H1 (cell line): ENCODE data around the gene ZXDC. TPM values are rescaled to one million over a fixed set of nuclear protein-coding genes. Genes with fewer than 3 reads are reported as not detected.

Source experiments
- BCL11A ChIP-seq, 2 experiments: IDR thresholded peaks; one replicate each; pipeline ENCODE4 v1.6.1; 2011; ENCODE audit warnings: low read depth in 2 of 2, low read length in 2 of 2, mild to moderate bottlenecking in 2 of 2
- CEBPB ChIP-seq: IDR thresholded peaks from 2 replicates; pipeline ENCODE4 v1.6.1; 2012; ENCODE audit warnings: low read depth, low read length
- FOSL1 ChIP-seq: IDR thresholded peaks from 2 replicates; pipeline ENCODE4 v1.6.1; 2011; ENCODE audit warnings: mild to moderate bottlenecking, low read depth, low read length, moderate library complexity; ENCODE audit not compliant: insufficient read depth
- JUND ChIP-seq: IDR thresholded peaks from 2 replicates; pipeline ENCODE4 v1.6.1; 2011; ENCODE audit warnings: mild to moderate bottlenecking, improper control_type of control experiment, low read length
- NANOG ChIP-seq: IDR thresholded peaks from 2 replicates; pipeline ENCODE4 v1.6.1; 2011; ENCODE audit warnings: low read length, low read depth, mild to moderate bottlenecking, inconsistent platforms; ENCODE audit not compliant: insufficient read depth, poor library complexity, severe bottlenecking
- POLR2A ChIP-seq, 2 experiments: IDR thresholded peaks; 1 replicate in 1 of 2; 2 replicates in 1 of 2; pipeline ENCODE4 v1.6.1; 2011; ENCODE audit warnings: low read depth in 2 of 2, low read length in 2 of 2, mild to moderate bottlenecking in 2 of 2; ENCODE audit errors: control extremely low read depth in 1 of 2
- RAD21 ChIP-seq, 2 experiments: IDR thresholded peaks in 1 of 2; conservative IDR thresholded peaks in 1 of 2; 2 replicates each; pipeline ENCODE4 v1.6.1; 2011; ENCODE audit warnings: low read depth in 2 of 2, low read length in 2 of 2, improper control_type of control experiment in 1 of 2, inconsistent platforms in 1 of 2, mild to moderate bottlenecking in 1 of 2, moderate library complexity in 1 of 2
- SP4 ChIP-seq: IDR thresholded peaks from 2 replicates; pipeline ENCODE4 v1.6.1; 2012; ENCODE audit warnings: low read length, inconsistent platforms
- polyA plus RNA-seq, 7 experiments: library from polyadenylated mRNA; depleted of rRNA in 3 of 7; stranded (reverse) in 5 of 7; unstranded in 2 of 7; fragments of >200 nt in 5 of 7; fragments of 200-250 nt in 2 of 7; gene quantifications; 1 replicate in 5 of 7; 2 replicates in 1 of 7; 4 replicates in 1 of 7; pipeline versions ENCODE4 v1.2.1 to v1.2.3, GENCODE V29; 2011 to 2013; ENCODE audit warnings: missing spikeins in 2 of 7, mixed read lengths in 2 of 7
- total RNA-seq: library from RNA; stranded (reverse); fragmentation: NEBNext Ultra II Directional; extraction: Animal tissue kit (Norgen Biotek cat#: 25700); gene quantifications from 2 replicates; pipeline ENCODE4 v1.2.1, GENCODE V29; 2021
- TF ChIP-seq, protein P1 (sequence below): IDR thresholded peaks from 2 replicates; pipeline ENCODE4 v1.6.1; 2012; ENCODE audit warnings: inconsistent platforms

The ZXDC gene
- total and polyA plus RNA-seq, 2 of the 8 experiments (the other 6 are each of a cell fraction or from before 2014, with no cell fraction given) = 12.7 to 24.3 TPM

DNA sequence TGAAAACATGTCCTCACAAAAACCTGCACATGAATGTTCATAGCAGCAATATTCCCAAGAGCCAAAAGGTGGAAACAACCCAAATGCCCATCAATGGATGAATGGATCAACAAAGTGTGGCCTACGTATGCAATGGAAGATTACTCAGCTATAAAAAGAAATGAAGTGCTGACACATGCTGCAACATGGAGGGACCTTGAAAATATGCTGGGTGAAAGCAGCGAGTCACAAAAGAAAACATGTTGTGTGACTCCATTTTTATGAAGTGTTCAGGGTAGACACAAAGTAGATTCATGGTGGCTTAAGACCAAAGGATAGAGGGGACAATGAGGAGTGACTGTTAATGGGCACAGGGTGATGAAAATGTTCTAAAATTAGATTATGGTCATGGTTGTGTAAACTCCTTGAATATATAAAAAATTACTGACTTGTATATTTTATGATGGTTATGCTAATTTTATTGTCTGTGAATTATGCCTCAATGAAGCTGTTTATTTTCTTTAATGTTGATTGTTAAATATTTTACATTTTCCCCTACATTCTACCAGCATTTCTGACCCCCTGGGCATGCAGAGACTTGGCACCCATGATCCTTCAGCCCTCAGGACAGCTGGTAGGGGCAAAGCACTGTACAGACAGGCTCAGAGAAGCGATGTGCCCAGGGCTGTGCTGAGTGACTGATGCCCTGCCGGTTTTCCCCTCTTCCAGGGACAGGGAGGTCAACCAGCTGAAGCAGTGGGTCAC, 43.2 kb downstream of the ZXDC start (continued):
- TF ChIP-seq NANOG (no peak), POLR2A (IDR thresholded peaks at IDR 0.05; ENCODE audit: control extremely low read depth in 1 of 2, low read depth in 2 of 2, low read length in 2 of 2) (no peak), RAD21 (IDR thresholded peaks at IDR 0.05 in 1 of 2, conservative IDR thresholded peaks at IDR 0.05 in 1 of 2; ENCODE audit: low read depth in 2 of 2, low read length in 2 of 2) (no peak), BCL11A (IDR thresholded peaks at IDR 0.05; ENCODE audit: low read depth in 2 of 2, low read length in 2 of 2) (no peak), CEBPB (no peak), FOSL1 (no peak), SP4 (no peak), JUND (no peak)
- TF ChIP-seq, protein P1, sequence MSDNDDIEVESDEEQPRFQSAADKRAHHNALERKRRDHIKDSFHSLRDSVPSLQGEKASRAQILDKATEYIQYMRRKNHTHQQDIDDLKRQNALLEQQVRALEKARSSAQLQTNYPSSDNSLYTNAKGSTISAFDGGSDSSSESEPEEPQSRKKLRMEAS = no peak
